Measurements from ENCODE around the gene LIN7B. TPM values are rescaled to one million over a fixed set of nuclear protein-coding genes. Genes with fewer than 3 reads are reported as not detected.

LIN7B gene
- total and polyA plus RNA-seq, 2 of the 8 experiments (the other 6 are each of a cell fraction or from before 2014, with no cell fraction given), result 4.1 to 4.2 TPM

DNA sequence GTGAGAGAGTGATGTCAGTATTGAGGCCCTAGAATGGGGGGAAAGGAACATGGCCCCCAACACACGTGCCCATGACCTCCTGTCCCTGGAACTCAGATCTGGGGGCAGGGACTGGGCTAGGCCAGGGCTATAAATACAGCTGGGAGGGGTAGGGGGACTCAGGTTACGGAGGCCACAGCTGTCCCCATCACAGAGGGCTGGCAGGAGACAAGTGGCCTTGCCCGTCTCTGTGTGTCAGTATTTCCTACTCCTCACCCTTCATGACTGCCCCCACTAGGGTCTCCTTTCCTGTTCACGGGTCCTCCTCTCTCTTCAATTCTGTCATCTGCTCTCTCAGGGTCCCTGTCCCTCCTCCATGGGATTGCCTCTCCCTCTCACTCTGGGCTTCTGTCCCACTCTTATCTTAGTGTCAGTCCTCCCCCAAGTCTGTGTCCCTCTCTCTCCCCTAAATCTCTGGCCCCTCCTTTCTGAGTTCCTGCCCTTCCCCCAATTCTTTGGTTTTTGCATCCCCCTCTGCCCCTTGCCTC is 41.7 kb downstream of the LIN7B start:
- H3K27ac ChIP-seq (ENCODE audit: low read depth, low read length), result no peak overlapping the region
- H2BK12ac ChIP-seq (ENCODE audit: low read depth, low read length), result peak overlapping the region; percentile 27; the same call in 1 of the 2 replicates
- TF ChIP-seq E2F6 (IDR thresholded peaks at IDR 0.05) (0 out of 2 replicates have a peak, but pooled peaks have one; percentile 23), ZNF274 (IDR thresholded peaks at IDR 0.05; ENCODE audit: borderline replicate concordance, extremely low read depth, low read length) (no peak), MAX (IDR thresholded peaks at IDR 0.05) (0 out of 2 replicates have a peak, but pooled peaks have one; percentile 33), RNF2 (IDR thresholded peaks at IDR 0.05; ENCODE audit: borderline replicate concordance, low read depth, low read length, missing control alignments, poor library complexity, severe bottlenecking) (no peak), CTBP2 (IDR thresholded peaks at IDR 0.05; ENCODE audit: borderline replicate concordance, insufficient read depth, insufficient read length, low read length) (no peak)
- H4K20me1 ChIP-seq (replicated peaks in 1 of 2; ENCODE audit: control insufficient read depth in 1 of 2, insufficient read depth in 2 of 2, low read length in 2 of 2), result no peaks in the 10 kb centered on the region
- peaks cover 0 to 14% (median 9%) of the 10 kb centered on the region in 4 experiments; a peak in 4 of 7 replicates for H3K27me3 ChIP-seq (replicated peaks in 1 of 4; ENCODE audit: control insufficient read depth in 3 of 4, extremely low read depth in 1 of 4, insufficient read depth in 3 of 4, low read length in 3 of 4)
- CTCF ChIA-PET (ENCODE audit: partially characterized antibody), result interaction anchor here (0.6 to 2.2 kb wide), 6 partner anchors 10 to 58 kb away, joined by 3 to 9 read pairs (median 5); no protein-coding TSS in a partner anchor
- H3K9ac ChIP-seq (replicated peaks in 1 of 4; ENCODE audit: extremely low read depth in 1 of 4, low read depth in 3 of 4, low read length in 3 of 4), result no peak overlapping the region; a peak in 1 of 7 replicates
- DNase-seq (ENCODE audit: low read depth in 1 of 2, low spot score in 2 of 2) (peak in 1 of 2 experiments; percentile 60), FAIRE-seq (no peak)
- no peak overlapping the region for H2AFZ ChIP-seq (ENCODE audit: low read length)
- no peaks in the 10 kb centered on the region for H3K36me3 ChIP-seq (ENCODE audit: control insufficient read depth in 2 of 4, insufficient read depth in 4 of 4, low read length in 3 of 4)
- H2BK20ac ChIP-seq (ENCODE audit: low read length), result no peak overlapping the region
- H2BK15ac ChIP-seq (ENCODE audit: low read length), result peak overlapping the region; percentile 88; the same call in 1 of the 2 replicates
- H3K56ac ChIP-seq (replicated peaks; ENCODE audit: insufficient read length, low read depth, low read length), result no peak overlapping the region
- no peak overlapping the region for H3K23ac ChIP-seq (ENCODE audit: insufficient read length)
- no peak overlapping the region for H2BK120ac ChIP-seq (replicated peaks; ENCODE audit: low read depth, low read length)
- peak overlapping the region; percentile 34 for H4K91ac ChIP-seq (replicated peaks; ENCODE audit: insufficient read length, low read length)
- no peak overlapping the region for H2BK5ac ChIP-seq (ENCODE audit: low read depth, low read length)
- H4K5ac ChIP-seq (ENCODE audit: insufficient read length, low read depth, low read length), result no peak overlapping the region
- no peak overlapping the region for H3K14ac ChIP-seq (ENCODE audit: insufficient read length)
- WGBS, 2 experiments (ENCODE audit: extremely low coverage in 1 of 2, insufficient coverage in 1 of 2, insufficient read length in 1 of 2, insufficient replicate concordance in 2 of 2, low coverage in 1 of 2, low lambda C conversion rate in 2 of 2, missing lambda C conversion rate in 1 of 2), result 50% methylated on average over 4 of the region's 4 CpGs; no CpG with 5 or more reads in 1 of the 2 experiments
- POLR2A ChIA-PET (ENCODE audit: partially characterized antibody), result interaction anchor here (1.0 kb wide), 1 partner anchor 38 kb away, joined by 4 read pairs; no protein-coding TSS in a partner anchor
- H3K23me2 ChIP-seq (ENCODE audit: low read depth, low read length), result peaks cover 16% of the 10 kb centered on the region; the same call in 1 of the 2 replicates
- peak overlapping the region in 1 of 4 experiments; percentile 36; a peak in 1 of 8 replicates for H3K4me3 ChIP-seq (ENCODE audit: extremely low read depth in 1 of 4, insufficient read depth in 2 of 4, low read depth in 3 of 4, low read length in 4 of 4)
- no peaks in the 10 kb centered on the region for H3K9me3 ChIP-seq (ENCODE audit: insufficient read depth in 2 of 2, low read depth in 1 of 2, low read length in 1 of 2)
- H3K18ac ChIP-seq (ENCODE audit: extremely low read depth, low read length), result no peak overlapping the region
- H3K4ac ChIP-seq (replicated peaks; ENCODE audit: insufficient read length, low read depth, low read length), result no peak overlapping the region
- no peak overlapping the region; the same call in 1 of the 2 replicates for H4K8ac ChIP-seq (ENCODE audit: extremely low read depth, insufficient read depth, low read length)
- H3K4me2 ChIP-seq (ENCODE audit: insufficient read depth in 1 of 2, low read depth in 2 of 2, low read length in 2 of 2), result peak overlapping the region; percentile 28 to 46; a peak in 3 of 4 replicates
- no peaks in the 10 kb centered on the region for H3K79me1 ChIP-seq (ENCODE audit: low read depth, low read length)
- no peaks in the 10 kb centered on the region for H3K79me2 ChIP-seq (ENCODE audit: control insufficient read depth in 1 of 2, insufficient read depth in 2 of 2, low read length in 2 of 2)
- H2AK5ac ChIP-seq (ENCODE audit: low read depth, low read length), result no peak overlapping the region
- H3K4me1 ChIP-seq (replicated peaks in 1 of 4; ENCODE audit: control insufficient read depth in 3 of 4, insufficient read depth in 4 of 4, low read length in 3 of 4), result peaks cover 0 to 22% (median 15%) of the 10 kb centered on the region in 4 experiments; a peak in 6 of 7 replicates
